Kidney (tissue), 14 donors: Measurements from ENCODE around the gene TBK1. TPM values are rescaled to one million over a fixed set of nuclear protein-coding genes. Genes with fewer than 3 reads are reported as not detected.
A peak's percentile ranks its signal among the peaks of the same experiment; 100 is the strongest.

Experiments
- DNase-seq, 5 donors: peaks; one replicate each; pipeline ENCODE4 v3.0.0-alpha.2; 2013 to 2020
- FAIRE-seq: peaks from 2 replicates; lab custom pipeline; 2012; peaks lifted over from hg19 to GRCh38; lab: Jason Lieb, UNC
- H3K27ac ChIP-seq, 2 donors: one replicate each; pipeline ENCODE4 v1.7.0; 2013; ENCODE audit warnings: low read depth in 2 of 2, low read length in 2 of 2, inconsistent platforms in 1 of 2
- H3K27me3 ChIP-seq: one replicate; pipeline ENCODE4 v1.7.1; 2013; ENCODE audit warnings: low read length, inconsistent platforms; ENCODE audit not compliant: control insufficient read depth, insufficient read depth
- H3K36me3 ChIP-seq, 3 donors: one replicate each; pipeline versions ENCODE4 v1.7.0 to v1.7.1; 2013; ENCODE audit warnings: low read length in 3 of 3, control low read depth in 1 of 3, inconsistent platforms in 1 of 3; ENCODE audit not compliant: insufficient read depth in 3 of 3, control insufficient read depth in 2 of 3
- H3K4me1 ChIP-seq, 3 donors: one replicate each; pipeline versions ENCODE4 v1.7.0 to v1.7.1; 2013; ENCODE audit warnings: low read length in 3 of 3, inconsistent platforms in 1 of 3, low read depth in 1 of 3; ENCODE audit not compliant: control insufficient read depth in 2 of 3, insufficient read depth in 2 of 3
- H3K4me3 ChIP-seq, 3 donors: one replicate each; pipeline versions ENCODE4 v1.7.0 to v1.8.1; 2013; ENCODE audit warnings: low read length in 3 of 3, control low read depth in 1 of 3, inconsistent platforms in 1 of 3
- H3K9ac ChIP-seq, 3 donors: one replicate each; pipeline versions ENCODE4 v1.7.0 to v1.7.1; 2013; ENCODE audit warnings: low read length in 3 of 3, control low read depth in 1 of 3, inconsistent platforms in 1 of 3
- H3K9me3 ChIP-seq, 3 donors: one replicate each; pipeline versions ENCODE4 v1.7.0 to v1.7.1; 2013; ENCODE audit warnings: low read length in 3 of 3, control low read depth in 1 of 3, inconsistent platforms in 1 of 3; ENCODE audit not compliant: control insufficient read depth in 2 of 3, insufficient read depth in 1 of 3
- CTCF ChIP-seq: IDR thresholded peaks from 3 replicates; pipeline ENCODE4 v1.5.1; 2012; ENCODE audit warnings: mild to moderate bottlenecking, moderate library complexity, borderline replicate concordance; ENCODE audit not compliant: insufficient read depth; ENCODE audit errors: extremely low read depth
- intact Hi-C: fragments of 100-400 bp; cut with DNase I; formaldehyde crosslinking; loops from one replicate; pipeline ENCODE4 v1.11.1; 2022
- polyA plus RNA-seq: library from polyadenylated mRNA; stranded (reverse); fragments of 350-450 nt; fragmentation: Illumina TruSeq; extraction: RNeasy Lipid Tissue Mini Kit (QIAGEN cat#74804); gene quantifications from one replicate; pipeline ENCODE4 v1.2.3, GENCODE V29; 2014; ENCODE audit warnings: low read depth, low replicate concordance; ENCODE audit not compliant: insufficient read depth
- total RNA-seq: library from RNA; stranded (reverse); fragmentation: NEBNext Ultra II Directional; extraction: Animal tissue kit (Norgen Biotek cat#: 25700); gene quantifications from one replicate; pipeline ENCODE4 v1.2.1, GENCODE V29; 2021
- donor health status: control.
- donor health status: control.
- donor health status: control.
- donor health status: control.
- donor health status: control.
- donor health status: DM: yes; HTN: yes; CAD: no.
- donor health status: Normal renal cell carcinoma (clear cell type).

The TBK1 gene
- total and polyA plus RNA-seq, 2 donors from 2014 or later = 9.7 to 21.7 TPM

- FAIRE-seq (no peak), DNase-seq (peak in 1 of 5 donors; percentile 46)
- no peaks in the 10 kb centered on the region for H3K9me3 ChIP-seq
- H3K27me3 ChIP-seq = no peaks in the 10 kb centered on the region
- no peak overlapping the region for H3K9ac ChIP-seq
- no peak overlapping the region for H3K4me3 ChIP-seq
- TF ChIP-seq CTCF = no peak
- H3K27ac ChIP-seq = no peak overlapping the region
- intact Hi-C loops = no loop called here
- no peaks in the 10 kb centered on the region for H3K36me3 ChIP-seq
- H3K4me1 ChIP-seq = no peaks in the 10 kb centered on the region
Observed at GRCh38 chr12:64550755-64551154, 98.8 kb downstream of the TBK1 start.

GRCh38 chr12:64551676-64552075 is 99.8 kb downstream of the TBK1 start:
- TF ChIP-seq CTCF = no peak
- Histone ChIP-seq H3K27ac (no peak overlapping the region), H3K9me3 (no peaks in the 10 kb centered on the region), H3K36me3 (no peaks in the 10 kb centered on the region), H3K4me3 (no peak overlapping the region), H3K9ac (no peak overlapping the region), H3K27me3 (no peaks in the 10 kb centered on the region), H3K4me1 (no peaks in the 10 kb centered on the region)
- intact Hi-C loops = no loop called here
- no peak for FAIRE-seq
- DNase-seq = no peak

Other genes starting within 250 kb of the TBK1 start
- 9.8 TPM for gene KICS2, start 229.8 kb upstream of the TBK1 start, total RNA-seq
- gene KICS2, start 229.8 kb upstream of the TBK1 start, polyA plus RNA-seq = 5.6 TPM
- gene C12orf56, start 61.4 kb upstream of the TBK1 start, total RNA-seq = 1.5 TPM
- 5.2 TPM for gene C12orf56, start 61.4 kb upstream of the TBK1 start, polyA plus RNA-seq
- gene XPOT, start 47.7 kb upstream of the TBK1 start, total RNA-seq = 55.0 TPM
- 12.0 TPM for gene XPOT, start 47.7 kb upstream of the TBK1 start, polyA plus RNA-seq
- 35.6 TPM for gene RASSF3, start 158.4 kb downstream of the TBK1 start, total RNA-seq
- 8.2 TPM for gene RASSF3, start 158.4 kb downstream of the TBK1 start, polyA plus RNA-seq